Measurements from ENCODE around the gene TMEFF2. TPM values are rescaled to one million over a fixed set of nuclear protein-coding genes. Genes with fewer than 3 reads are reported as not detected.

Gene TMEFF2
- total RNA-seq, 1 donor from 2014 or later: 0.41 TPM

DNA sequence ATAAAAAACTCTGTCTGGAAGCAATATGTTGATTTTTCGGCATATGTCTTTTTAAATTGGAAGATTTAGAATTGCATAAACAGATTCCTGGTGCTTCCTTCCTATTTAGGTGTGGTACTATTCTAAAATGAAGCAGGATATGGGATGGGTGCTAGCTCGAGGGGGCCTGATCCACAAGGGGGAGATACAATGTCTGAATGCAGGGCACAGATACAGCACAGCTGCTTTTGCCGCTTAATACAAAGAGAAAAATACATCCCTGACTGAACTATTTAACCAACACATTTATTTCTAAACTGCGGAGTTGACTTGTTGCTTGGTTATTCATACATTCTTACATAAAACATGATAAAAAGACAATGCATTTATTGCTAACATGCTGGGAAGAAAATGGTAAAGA lies 169.1 kb downstream of the TMEFF2 start:
- no peak for FAIRE-seq
- no peaks in the 10 kb centered on the region for H3K36me3 ChIP-seq (ENCODE audit: insufficient read depth, low read length)

DNA sequence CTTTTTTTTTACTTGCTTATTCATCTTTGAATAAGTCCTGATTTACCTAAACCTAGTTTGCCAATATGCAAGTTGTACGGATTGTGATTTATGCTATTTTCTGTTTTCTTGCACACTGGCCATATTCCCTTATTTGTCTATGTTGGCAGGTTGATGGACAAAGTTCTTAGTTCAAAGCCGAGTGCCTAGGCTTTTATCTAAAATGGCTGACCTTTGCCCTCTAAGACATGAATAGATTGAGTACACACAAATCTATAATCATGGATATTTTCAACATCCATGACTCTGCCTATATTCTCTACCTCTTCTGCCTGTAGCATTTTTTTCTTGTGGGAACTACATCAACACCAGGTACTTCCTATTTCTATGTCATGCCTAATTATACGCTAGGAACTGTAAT lies 171.7 kb downstream of the TMEFF2 start:
- TF ChIP-seq, protein P1, sequence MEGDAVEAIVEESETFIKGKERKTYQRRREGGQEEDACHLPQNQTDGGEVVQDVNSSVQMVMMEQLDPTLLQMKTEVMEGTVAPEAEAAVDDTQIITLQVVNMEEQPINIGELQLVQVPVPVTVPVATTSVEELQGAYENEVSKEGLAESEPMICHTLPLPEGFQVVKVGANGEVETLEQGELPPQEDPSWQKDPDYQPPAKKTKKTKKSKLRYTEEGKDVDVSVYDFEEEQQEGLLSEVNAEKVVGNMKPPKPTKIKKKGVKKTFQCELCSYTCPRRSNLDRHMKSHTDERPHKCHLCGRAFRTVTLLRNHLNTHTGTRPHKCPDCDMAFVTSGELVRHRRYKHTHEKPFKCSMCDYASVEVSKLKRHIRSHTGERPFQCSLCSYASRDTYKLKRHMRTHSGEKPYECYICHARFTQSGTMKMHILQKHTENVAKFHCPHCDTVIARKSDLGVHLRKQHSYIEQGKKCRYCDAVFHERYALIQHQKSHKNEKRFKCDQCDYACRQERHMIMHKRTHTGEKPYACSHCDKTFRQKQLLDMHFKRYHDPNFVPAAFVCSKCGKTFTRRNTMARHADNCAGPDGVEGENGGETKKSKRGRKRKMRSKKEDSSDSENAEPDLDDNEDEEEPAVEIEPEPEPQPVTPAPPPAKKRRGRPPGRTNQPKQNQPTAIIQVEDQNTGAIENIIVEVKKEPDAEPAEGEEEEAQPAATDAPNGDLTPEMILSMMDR (IDR thresholded peaks at IDR 0.05; ENCODE audit: insufficient read depth, low read depth, low read length): no peak
- TF ChIP-seq EZH2 (IDR thresholded peaks at IDR 0.05; ENCODE audit: insufficient read depth, low read length): no peak
- H4K20me1 ChIP-seq (ENCODE audit: insufficient read depth, low read length): no peaks in the 10 kb centered on the region
- no peaks in the 10 kb centered on the region for H3K4me1 ChIP-seq (ENCODE audit: insufficient read depth, low read length)
- H3K9me3 ChIP-seq (ENCODE audit: insufficient read depth, low read depth, low read length): no peaks in the 10 kb centered on the region
- no peaks in the 10 kb centered on the region for H3K79me2 ChIP-seq (ENCODE audit: insufficient read depth, low read length)
- no peaks in the 10 kb centered on the region for H3K27me3 ChIP-seq (ENCODE audit: insufficient read depth, low read length)
- DNase-seq (ENCODE audit: low read depth) (no peak), FAIRE-seq (no peak)
- Mint-ChIP-seq H3K27me3 (ENCODE audit: low read depth, unreplicated experiment) (peaks cover 2% of the 10 kb centered on the region), H3K36me3 (ENCODE audit: low read depth, unreplicated experiment) (no peaks in the 10 kb centered on the region), H3K9me3 (ENCODE audit: unreplicated experiment) (peaks cover 1% of the 10 kb centered on the region), H3K4me3 (ENCODE audit: unreplicated experiment) (no peak overlapping the region), H3K4me1 (ENCODE audit: low read depth, unreplicated experiment) (no peaks in the 10 kb centered on the region), H3K27ac (ENCODE audit: unreplicated experiment) (no peak overlapping the region)
- no peaks in the 10 kb centered on the region for H3K36me3 ChIP-seq (ENCODE audit: insufficient read depth, low read length)
- no peak overlapping the region for H3K27ac ChIP-seq (ENCODE audit: low read depth, low read length)
- H3K4me3 ChIP-seq (ENCODE audit: insufficient read depth, low read depth, low read length): no peak overlapping the region
- no peak overlapping the region for H2AFZ ChIP-seq (ENCODE audit: low read depth, low read length)
- no peak overlapping the region for H3K9ac ChIP-seq (ENCODE audit: low read length)
- no peak overlapping the region for H3K4me2 ChIP-seq (ENCODE audit: low read length)

More for the DNA sequence above, 169.1 kb downstream of the TMEFF2 start:
- no peak overlapping the region for H3K4me2 ChIP-seq (ENCODE audit: low read length)
- H3K27me3 ChIP-seq (ENCODE audit: insufficient read depth, low read length): no peaks in the 10 kb centered on the region
- H3K4me3 Mint-ChIP-seq (ENCODE audit: unreplicated experiment): no peak overlapping the region
- H3K27me3 Mint-ChIP-seq (ENCODE audit: low read depth, unreplicated experiment): no peaks in the 10 kb centered on the region
- H3K4me1 ChIP-seq (ENCODE audit: insufficient read depth, low read length): no peaks in the 10 kb centered on the region
- peaks cover 4% of the 10 kb centered on the region for H3K9me3 Mint-ChIP-seq (ENCODE audit: unreplicated experiment)
- no peaks in the 10 kb centered on the region for H3K4me1 Mint-ChIP-seq (ENCODE audit: low read depth, unreplicated experiment)
- no peak for TF ChIP-seq EZH2 (IDR thresholded peaks at IDR 0.05; ENCODE audit: insufficient read depth, low read length)
- TF ChIP-seq, protein P1 (IDR thresholded peaks at IDR 0.05; ENCODE audit: insufficient read depth, low read depth, low read length): no peak
- H2AFZ ChIP-seq (ENCODE audit: low read depth, low read length): no peak overlapping the region
- H3K79me2 ChIP-seq (ENCODE audit: insufficient read depth, low read length): no peaks in the 10 kb centered on the region
- no peak overlapping the region for H3K27ac ChIP-seq (ENCODE audit: low read depth, low read length)
- no peaks in the 10 kb centered on the region for H3K36me3 Mint-ChIP-seq (ENCODE audit: low read depth, unreplicated experiment)
- H4K20me1 ChIP-seq (ENCODE audit: insufficient read depth, low read length): no peaks in the 10 kb centered on the region
- no peak overlapping the region for H3K4me3 ChIP-seq (ENCODE audit: insufficient read depth, low read depth, low read length)
- no peak overlapping the region for H3K27ac Mint-ChIP-seq (ENCODE audit: unreplicated experiment)
- no peak for DNase-seq (ENCODE audit: low read depth)
- H3K9ac ChIP-seq (ENCODE audit: low read length): no peak overlapping the region
- H3K9me3 ChIP-seq (ENCODE audit: insufficient read depth, low read depth, low read length): no peaks in the 10 kb centered on the region

DNA sequence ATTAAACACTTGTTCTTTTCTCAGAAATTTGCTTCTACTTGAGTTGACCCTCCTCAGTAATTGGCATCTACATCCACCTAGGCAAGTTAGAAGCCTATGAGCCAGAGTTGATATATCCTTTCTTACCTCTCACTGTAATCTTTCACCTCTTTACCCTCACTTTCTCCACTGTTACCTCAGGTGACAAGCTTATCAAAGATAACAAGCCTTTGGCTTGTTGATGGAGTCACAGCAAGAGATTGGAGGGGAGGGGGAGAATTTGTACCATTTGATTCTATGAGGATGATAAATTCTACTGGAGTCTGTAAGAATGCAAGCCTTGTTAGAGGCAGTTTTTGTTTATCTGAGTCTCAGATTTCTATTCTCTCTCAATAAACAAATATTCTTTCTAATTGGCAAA lies 176.9 kb downstream of the TMEFF2 start:
- no peaks in the 10 kb centered on the region for H3K4me1 Mint-ChIP-seq (ENCODE audit: low read depth, unreplicated experiment)
- Histone ChIP-seq H3K27me3 (ENCODE audit: insufficient read depth, low read length) (no peaks in the 10 kb centered on the region), H3K9me3 (ENCODE audit: insufficient read depth, low read depth, low read length) (no peaks in the 10 kb centered on the region), H3K4me3 (ENCODE audit: insufficient read depth, low read depth, low read length) (no peak overlapping the region), H3K36me3 (ENCODE audit: insufficient read depth, low read length) (no peaks in the 10 kb centered on the region), H2AFZ (ENCODE audit: low read depth, low read length) (no peak overlapping the region), H3K79me2 (ENCODE audit: insufficient read depth, low read length) (no peaks in the 10 kb centered on the region), H4K20me1 (ENCODE audit: insufficient read depth, low read length) (no peaks in the 10 kb centered on the region), H3K9ac (ENCODE audit: low read length) (no peak overlapping the region), H3K4me1 (ENCODE audit: insufficient read depth, low read length) (no peaks in the 10 kb centered on the region), H3K27ac (ENCODE audit: low read depth, low read length) (no peak overlapping the region), H3K4me2 (ENCODE audit: low read length) (no peak overlapping the region)
- DNase-seq (ENCODE audit: low read depth) (no peak), FAIRE-seq (no peak)
- TF ChIP-seq EZH2 (IDR thresholded peaks at IDR 0.05; ENCODE audit: insufficient read depth, low read length): no peak
- TF ChIP-seq, protein P1 (IDR thresholded peaks at IDR 0.05; ENCODE audit: insufficient read depth, low read depth, low read length): no peak
- H3K27me3 Mint-ChIP-seq (ENCODE audit: low read depth, unreplicated experiment): peaks cover 4% of the 10 kb centered on the region
- no peak overlapping the region for H3K27ac Mint-ChIP-seq (ENCODE audit: unreplicated experiment)
- no peaks in the 10 kb centered on the region for H3K36me3 Mint-ChIP-seq (ENCODE audit: low read depth, unreplicated experiment)
- H3K4me3 Mint-ChIP-seq (ENCODE audit: unreplicated experiment): no peak overlapping the region
- H3K9me3 Mint-ChIP-seq (ENCODE audit: unreplicated experiment): no peaks in the 10 kb centered on the region
